ENCODE measurements around the gene PRKN.
A peak's percentile ranks its signal among the peaks of the same experiment; 100 is the strongest.
"Not testable (repeated sequence)": the region's sequence is repeated elsewhere in the genome, so short reads cannot be mapped to it uniquely, and the experiment has no call there.

PRKN gene

GRCh38 chr6:161543684-161544309 is 1183.8 kb downstream of the PRKN start:
- DNase-seq (ENCODE audit: low spot score) = no peak

- DNase-seq (ENCODE audit: low spot score) = peak; percentile 4
Measured at GRCh38 chr6:161542346-161542980, 1185.1 kb downstream of the PRKN start.

DNA sequence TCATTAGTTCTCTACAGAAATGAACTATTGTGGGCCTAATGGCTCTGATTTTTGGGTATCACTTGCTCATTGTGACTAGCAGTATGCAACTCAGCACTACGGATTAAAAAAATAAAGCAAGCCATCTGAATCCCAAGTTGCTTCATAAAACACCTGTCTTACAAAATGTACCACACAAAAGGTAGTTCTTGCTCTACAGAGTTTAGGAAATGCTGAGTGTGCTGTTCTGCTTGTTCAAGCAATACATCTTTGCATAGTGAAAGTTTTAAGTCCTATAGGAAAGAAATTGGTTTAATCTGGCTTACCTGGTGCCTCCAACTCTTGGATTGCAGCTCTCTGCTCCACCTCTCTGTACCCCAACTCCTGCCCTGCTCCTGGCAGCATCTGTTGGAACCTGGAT is 1187.0 kb downstream of the PRKN start:
- DNase-seq (ENCODE audit: low spot score) = no peak

DNA sequence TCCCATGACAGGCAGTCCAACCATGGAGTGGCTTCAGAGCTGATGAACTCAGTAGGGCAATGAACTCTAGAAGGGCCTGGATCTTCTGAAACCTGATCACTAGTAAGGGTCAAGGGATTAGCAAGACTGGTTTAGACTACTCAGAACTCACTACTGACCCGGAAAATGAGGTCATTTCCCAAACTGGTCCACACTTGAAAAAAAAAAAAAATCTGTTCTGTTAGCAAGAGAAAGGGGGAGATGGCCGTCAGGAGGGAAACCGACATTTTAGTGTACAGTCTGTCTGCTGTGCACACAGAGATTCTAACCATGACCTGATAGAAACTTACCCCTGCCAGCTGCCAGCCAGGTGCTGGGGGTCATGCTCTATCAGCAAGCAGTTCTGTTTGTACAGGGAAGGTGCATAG is 1191.3 kb downstream of the PRKN start:
- no peak for DNase-seq (ENCODE audit: low spot score)

GRCh38 chr6:161534264-161534873 is 1193.2 kb downstream of the PRKN start:
- DNase-seq (ENCODE audit: low spot score) = no peak

GRCh38 chr6:161533266-161533665 is 1194.3 kb downstream of the PRKN start:
- DNase-seq (ENCODE audit: low spot score) = no peak

DNA sequence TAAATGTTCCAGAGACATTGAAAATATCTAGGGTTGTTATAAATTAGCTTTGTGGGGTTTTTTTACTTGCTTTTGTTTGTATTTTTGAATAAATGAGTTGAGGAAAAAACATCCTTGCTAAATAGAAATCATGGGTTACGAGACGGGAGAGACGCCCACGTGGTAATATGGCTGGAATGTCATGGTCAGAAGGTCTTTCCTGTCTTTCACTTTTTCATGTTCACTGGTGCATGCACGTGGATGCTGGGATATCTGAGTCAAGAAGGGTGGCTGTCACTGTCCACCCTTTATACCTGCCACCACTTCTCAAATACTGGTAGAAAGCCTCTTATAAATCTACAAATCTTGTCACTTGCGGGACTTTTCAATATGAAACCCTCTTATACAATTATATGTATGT is 1195.0 kb downstream of the PRKN start:
- DNase-seq (ENCODE audit: low spot score) = no peak

DNA sequence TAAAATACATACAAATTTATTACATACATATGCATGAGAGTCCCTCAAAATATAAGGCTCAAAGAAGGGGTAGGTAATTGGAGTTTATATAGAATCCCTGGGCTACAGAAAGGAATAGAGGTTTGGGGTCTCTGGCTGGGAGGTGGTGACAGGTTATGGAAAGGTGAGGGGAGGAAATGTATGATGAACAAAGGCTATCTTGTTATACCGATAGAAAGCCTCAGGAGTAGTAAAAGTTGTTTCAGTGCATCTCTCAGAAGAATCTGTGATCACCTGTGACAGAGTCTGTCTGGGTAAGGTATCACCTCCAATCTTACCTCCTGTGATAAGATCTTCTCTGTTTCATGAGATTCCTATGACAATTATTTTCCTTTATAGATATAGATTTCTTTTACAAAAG is 1200.8 kb downstream of the PRKN start:
- no peak for DNase-seq (ENCODE audit: low spot score)

DNA sequence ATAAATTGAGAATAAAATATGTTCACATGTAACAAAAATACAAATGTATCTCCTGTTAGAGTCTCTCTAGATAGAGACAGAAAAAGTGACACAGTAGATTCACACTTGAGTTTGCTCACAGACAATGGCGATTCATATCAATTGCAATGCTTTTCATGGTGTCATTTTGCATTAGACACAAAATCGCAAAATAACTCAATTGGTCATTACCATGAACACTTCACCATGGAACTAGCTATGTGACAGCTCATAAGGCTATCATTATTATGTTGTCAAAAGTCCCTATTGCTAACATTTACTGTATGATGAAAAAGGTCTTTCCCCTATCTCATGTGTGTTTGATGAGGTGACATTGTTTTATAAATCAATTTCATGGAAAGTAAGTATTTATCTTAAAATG is 1204.2 kb downstream of the PRKN start:
- no peak for DNase-seq (ENCODE audit: low spot score)

DNA sequence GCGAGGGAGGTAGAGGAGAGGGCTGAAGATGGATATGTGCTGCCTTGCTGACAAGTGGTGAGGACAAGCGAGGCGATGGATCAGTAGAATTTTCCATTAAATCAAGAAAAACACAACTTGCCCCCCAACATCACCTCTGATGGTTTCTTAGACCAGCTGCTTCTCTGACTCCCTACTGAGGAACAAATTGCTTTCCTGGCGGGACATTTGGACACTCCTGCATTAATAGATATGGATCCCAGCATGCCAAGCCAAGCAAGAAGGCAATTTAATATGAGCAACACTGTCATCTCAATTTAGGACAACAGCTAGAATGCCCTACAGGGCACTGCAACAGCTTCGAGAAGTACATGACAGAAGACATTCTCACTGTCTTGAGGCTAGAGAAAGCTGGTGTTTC is 1205.3 kb downstream of the PRKN start:
- no peak for DNase-seq (ENCODE audit: low spot score)

- no peak for DNase-seq (ENCODE audit: low spot score)
Measured at GRCh38 chr6:161511447-161512095, 1216.0 kb downstream of the PRKN start.

DNA sequence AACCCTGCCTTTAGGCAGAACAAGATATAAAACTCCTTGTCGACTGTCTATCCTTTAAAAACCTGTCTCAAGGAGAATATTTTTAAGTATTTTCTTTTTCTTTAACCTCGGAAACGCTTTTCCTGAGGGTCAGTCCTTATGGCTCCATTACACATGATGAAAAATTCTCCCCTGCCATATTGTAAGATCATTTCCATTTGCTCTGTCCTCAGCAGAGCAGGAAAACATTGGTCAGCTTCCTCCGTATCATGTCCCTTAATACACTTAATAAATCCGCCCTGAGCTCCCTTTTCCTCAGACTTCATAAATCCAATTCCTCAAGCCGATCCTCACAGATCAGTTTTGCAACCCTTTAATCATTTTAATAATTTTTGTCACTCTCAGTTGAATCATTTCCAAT is 1219.2 kb downstream of the PRKN start:
- DNase-seq (ENCODE audit: low spot score) = no peak

- DNase-seq (ENCODE audit: low spot score) = no peak
Measured at GRCh38 chr6:161507375-161507774, 1220.2 kb downstream of the PRKN start.

DNA sequence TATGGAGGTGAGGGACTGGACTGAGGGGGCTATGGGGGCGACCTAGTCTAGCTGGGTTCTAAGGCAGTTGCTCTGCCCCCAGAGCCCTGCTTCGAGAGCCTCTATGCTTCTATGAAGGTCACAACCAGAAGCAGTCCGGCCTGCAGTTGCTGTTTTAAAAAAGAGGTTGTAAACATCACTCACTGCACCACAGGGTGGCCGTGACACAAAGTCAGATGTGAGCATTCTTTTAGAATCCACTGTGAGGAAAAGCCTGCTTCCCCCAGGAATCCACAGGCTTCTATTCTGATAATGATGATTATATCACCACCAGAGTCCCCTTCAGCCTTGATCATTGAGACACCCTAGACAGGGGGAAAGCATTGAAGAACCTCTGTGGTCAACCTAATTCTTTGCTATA is 1224.0 kb downstream of the PRKN start:
- no peak for DNase-seq (ENCODE audit: low spot score)

DNA sequence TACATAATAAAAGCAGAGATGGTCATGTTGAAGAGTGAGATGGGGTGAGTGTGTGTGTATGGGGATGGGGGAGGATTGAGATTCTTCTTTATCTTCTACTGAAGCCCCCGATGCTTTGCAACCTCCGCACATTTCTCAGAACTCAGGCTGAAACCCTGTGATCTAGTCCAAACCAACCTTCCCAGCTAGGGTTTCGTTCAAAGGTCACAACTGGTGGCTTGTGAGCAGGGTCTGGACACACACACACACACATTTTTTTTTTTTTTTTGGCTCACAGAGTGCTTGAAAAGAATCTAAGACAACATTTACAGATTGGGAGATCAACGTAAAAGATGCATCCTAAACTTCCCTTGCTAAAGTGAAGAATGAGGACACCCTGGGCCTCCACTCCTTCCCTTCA is 1228.7 kb downstream of the PRKN start:
- no peak for DNase-seq (ENCODE audit: low spot score)

GRCh38 chr6:161498359-161498758 is 1229.2 kb downstream of the PRKN start:
- DNase-seq (ENCODE audit: low spot score) = peak; percentile 32

DNA sequence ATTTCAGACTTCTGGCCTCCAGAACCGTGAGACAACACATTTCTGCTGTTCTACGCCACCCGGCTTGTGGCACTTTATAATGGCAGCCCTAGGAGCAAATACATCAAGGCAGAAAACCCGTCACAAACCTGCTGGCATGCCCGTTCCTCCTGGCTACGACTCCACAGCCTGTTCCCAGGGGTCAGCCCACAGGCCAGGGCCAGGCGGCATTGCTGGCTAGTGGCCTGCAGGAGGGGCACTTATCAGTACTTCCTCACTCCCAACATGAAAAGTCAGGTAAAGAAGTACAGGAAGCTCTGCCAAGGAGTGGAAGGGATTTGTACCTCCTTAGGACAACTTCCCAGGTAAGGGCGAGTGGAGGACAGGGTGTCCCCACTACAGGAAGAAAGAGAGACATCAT is 1230.6 kb downstream of the PRKN start:
- DNase-seq (ENCODE audit: low spot score) = no peak

DNA sequence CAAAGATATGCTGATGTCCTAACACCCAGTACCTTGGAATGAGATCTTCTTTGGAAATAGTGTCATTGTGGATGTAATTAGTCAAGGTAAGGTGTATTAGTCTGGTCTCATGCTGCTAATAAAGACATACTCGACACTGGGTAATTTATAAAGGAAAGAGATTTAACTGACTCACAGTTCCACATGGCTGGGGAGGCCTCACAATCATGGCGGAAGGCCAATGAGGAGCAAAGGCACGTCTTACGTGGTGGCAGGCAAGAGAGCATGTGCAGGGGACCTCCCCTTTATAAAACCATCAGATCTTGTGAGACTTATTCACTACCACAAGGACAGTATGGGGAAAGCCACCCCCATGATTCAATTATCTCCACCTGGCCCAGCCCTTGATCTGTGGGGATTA is 1231.3 kb downstream of the PRKN start:
- not testable (repeated sequence) for DNase-seq (ENCODE audit: low spot score)

DNA sequence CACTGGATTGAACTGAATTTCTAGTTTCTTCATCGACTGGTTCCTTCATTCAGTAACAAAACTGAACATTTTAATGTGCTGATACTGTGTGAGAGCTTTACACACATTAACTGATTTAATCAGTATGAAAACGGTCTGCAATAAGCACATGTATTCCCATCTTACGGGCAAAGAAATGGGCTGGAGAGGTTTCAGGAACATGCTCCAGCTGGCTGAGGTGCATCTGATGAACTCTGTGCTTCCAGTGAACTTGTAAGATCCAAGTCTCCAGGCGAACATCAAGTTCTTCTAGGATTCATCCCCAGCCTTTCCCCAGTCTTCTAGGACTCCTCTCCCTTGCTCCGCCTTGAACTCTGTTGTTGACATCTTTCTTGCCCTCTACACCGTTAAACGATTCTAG is 1233.0 kb downstream of the PRKN start:
- no peak for DNase-seq (ENCODE audit: low spot score)

- no peak for DNase-seq (ENCODE audit: low spot score)
Measured at GRCh38 chr6:161493576-161494118, 1233.9 kb downstream of the PRKN start.

- no peak for DNase-seq (ENCODE audit: low spot score)
Measured at GRCh38 chr6:161489626-161490306, 1237.8 kb downstream of the PRKN start.

DNA sequence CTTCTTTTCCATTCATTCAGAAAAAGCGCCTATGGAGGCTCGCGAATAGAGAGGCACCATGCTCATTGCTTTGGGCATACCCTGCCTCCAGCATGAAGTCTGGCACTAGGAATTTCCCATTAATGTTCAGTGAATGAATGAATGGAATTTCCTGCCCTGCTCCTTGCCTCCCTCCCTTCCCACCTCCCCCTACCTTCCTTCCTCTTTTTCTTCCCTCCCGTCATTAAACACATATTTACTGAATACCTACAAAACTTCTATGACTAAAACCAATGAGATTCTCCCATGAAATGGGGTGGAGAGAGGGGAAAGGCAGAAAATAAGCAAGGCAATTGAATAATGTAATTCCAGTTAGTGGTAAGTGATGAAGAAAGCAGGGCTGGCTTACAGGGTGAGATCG is 1239.9 kb downstream of the PRKN start:
- no peak for DNase-seq (ENCODE audit: low spot score)

DNA sequence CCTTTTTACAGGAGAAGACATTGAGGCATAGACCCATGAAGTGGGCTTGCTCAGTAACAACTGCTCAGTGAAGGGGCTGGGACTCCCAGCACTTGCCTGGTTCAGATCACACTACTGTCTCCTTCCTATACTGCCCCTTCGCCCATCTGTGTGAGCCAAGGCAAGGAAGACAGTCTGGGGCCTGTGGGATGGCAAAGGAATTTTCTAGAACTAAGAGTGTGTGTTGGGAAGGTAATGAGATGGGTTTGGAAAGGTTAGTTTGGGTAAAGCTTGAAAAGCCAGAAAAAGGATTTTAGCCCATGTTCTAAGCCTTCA is 1240.4 kb downstream of the PRKN start:
- no peak for DNase-seq (ENCODE audit: low spot score)
